Mesendoderm (in vitro differentiated cells): ENCODE measurements around the gene EEF1AKMT1.

Experiments
- DNase-seq: peaks from one replicate; pipeline ENCODE4 v3.0.0; 2013
- H2AK5ac ChIP-seq: 2 replicates; pipeline ENCODE4 v1.6.1; 2013; ENCODE audit warnings: low read length, inconsistent platforms
- H2BK120ac ChIP-seq: 2 replicates; pipeline ENCODE4 v1.6.1; 2013; ENCODE audit warnings: low read depth, mild to moderate bottlenecking, low read length, moderate library complexity, mixed read lengths
- H2BK15ac ChIP-seq: replicated peaks from 2 replicates; pipeline ENCODE4 v1.6.1; 2013; ENCODE audit warnings: low read depth, mild to moderate bottlenecking, moderate library complexity
- H2BK5ac ChIP-seq: 2 replicates; pipeline ENCODE4 v1.6.1; 2013; ENCODE audit warnings: low read length, inconsistent platforms
- H3K18ac ChIP-seq: 2 replicates; pipeline ENCODE4 v1.6.1; 2013; ENCODE audit warnings: mild to moderate bottlenecking, low read length, mixed read lengths
- H3K23ac ChIP-seq: one replicate; pipeline ENCODE4 v1.6.1; 2013; ENCODE audit warnings: low read length
- H3K27ac ChIP-seq: 2 replicates; pipeline ENCODE4 v1.5.1; 2013; ENCODE audit warnings: low read depth, mild to moderate bottlenecking, inconsistent platforms, low read length, moderate library complexity
- H3K27me3 ChIP-seq: 2 replicates; pipeline ENCODE4 v1.6.1; 2013; ENCODE audit warnings: low read length, control low read depth, mild to moderate bottlenecking, inconsistent platforms; ENCODE audit not compliant: insufficient read depth, poor library complexity
- H3K36me3 ChIP-seq: 2 replicates; pipeline ENCODE4 v1.6.1; 2013; ENCODE audit warnings: low read length, inconsistent platforms; ENCODE audit not compliant: control insufficient read depth, insufficient read depth
- H3K4ac ChIP-seq: one replicate; pipeline ENCODE4 v1.6.1; 2013; ENCODE audit warnings: low read depth, mild to moderate bottlenecking, low read length, moderate library complexity
- H3K4me1 ChIP-seq: 2 replicates; pipeline ENCODE4 v1.6.1; 2013; ENCODE audit warnings: low read depth, low read length, inconsistent platforms; ENCODE audit not compliant: control insufficient read depth
- H3K4me2 ChIP-seq: 2 replicates; pipeline ENCODE4 v1.6.1; 2013; ENCODE audit warnings: low read length
- H3K4me3 ChIP-seq: 2 replicates; pipeline ENCODE4 v1.5.1; 2013; ENCODE audit warnings: mild to moderate bottlenecking, low read length
- H3K56ac ChIP-seq: one replicate; pipeline ENCODE4 v1.6.1; 2013; ENCODE audit warnings: low read length
- H3K79me1 ChIP-seq: 2 replicates; pipeline ENCODE4 v1.6.1; 2013; ENCODE audit warnings: low read length, inconsistent platforms
- H3K79me2 ChIP-seq: 2 replicates; pipeline ENCODE4 v1.6.1; 2013; ENCODE audit warnings: mild to moderate bottlenecking, low read length; ENCODE audit not compliant: control insufficient read depth, insufficient read depth
- H3K9ac ChIP-seq: 2 replicates; pipeline ENCODE4 v1.6.1; 2013; ENCODE audit warnings: low read length, inconsistent platforms
- H4K5ac ChIP-seq: one replicate; pipeline ENCODE4 v1.6.1; 2013; ENCODE audit warnings: low read length
- H4K8ac ChIP-seq: one replicate; pipeline ENCODE4 v1.6.1; 2013; ENCODE audit warnings: low read depth, mild to moderate bottlenecking, control low read depth, low read length, moderate library complexity
- WGBS: extraction: QIAGEN DNeasy Blood & Tissue Kit; methylation state at CpG from one replicate; pipeline ENCODE4 v1.1.7; 2013; ENCODE audit warnings: low lambda C conversion rate, missing lambda C conversion rate; ENCODE audit not compliant: insufficient coverage; ENCODE audit errors: extremely low coverage; 5-methylcytosine and 5-hydroxymethylcytosine counted together

Gene EEF1AKMT1

DNA sequence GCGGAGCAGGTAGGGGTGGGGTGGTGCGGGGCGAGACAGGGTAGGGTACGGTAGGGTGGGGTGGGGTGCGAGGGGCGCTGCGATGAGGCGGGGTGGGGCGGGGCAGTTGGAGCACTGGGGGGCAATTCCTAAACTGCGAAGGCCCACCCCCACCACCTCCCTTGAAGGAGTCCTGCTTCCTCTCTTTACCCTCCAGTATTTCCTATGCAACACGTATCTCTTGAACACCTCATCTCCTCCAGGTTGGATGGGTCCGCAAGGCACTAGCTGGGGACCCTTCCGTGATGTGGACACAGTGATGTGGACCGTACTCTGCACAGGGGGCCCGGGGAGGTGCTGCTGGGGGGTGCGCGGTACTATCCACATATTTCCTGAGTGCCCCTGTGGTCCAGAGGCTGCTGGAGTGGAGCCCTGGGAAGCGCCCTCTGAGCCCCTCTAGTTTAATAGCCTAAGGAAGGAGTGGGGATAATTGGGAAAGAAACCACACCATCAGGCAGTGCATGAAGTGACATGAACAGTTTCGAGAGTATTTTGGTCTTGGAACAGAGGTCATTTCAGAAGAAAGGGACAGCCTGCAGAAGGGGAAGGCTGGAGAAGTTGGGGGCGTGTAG lies 69.2 kb downstream of the EEF1AKMT1 start:
- Histone ChIP-seq H3K23ac (no peak overlapping the region), H3K4me3 (no peak overlapping the region), H3K4me1 (no peaks in the 10 kb centered on the region), H3K79me2 (no peaks in the 10 kb centered on the region), H4K8ac (no peak overlapping the region), H3K4me2 (peak overlapping the region; percentile 4), H3K27me3 (peaks cover 6% of the 10 kb centered on the region), H3K18ac (no peak overlapping the region), H2AK5ac (no peak overlapping the region), H3K79me1 (no peaks in the 10 kb centered on the region), H2BK5ac (no peak overlapping the region), H3K27ac (no peak overlapping the region), H3K4ac (no peak overlapping the region), H4K5ac (no peak overlapping the region), H2BK120ac (no peak overlapping the region), H3K36me3 (no peaks in the 10 kb centered on the region), H3K9ac (no peak overlapping the region), H2BK15ac (no peak overlapping the region), H3K56ac (peak overlapping the region; percentile 9)
- WGBS: no CpG with 5 or more reads among the region's 20 CpGs
- DNase-seq: no peak

DNA sequence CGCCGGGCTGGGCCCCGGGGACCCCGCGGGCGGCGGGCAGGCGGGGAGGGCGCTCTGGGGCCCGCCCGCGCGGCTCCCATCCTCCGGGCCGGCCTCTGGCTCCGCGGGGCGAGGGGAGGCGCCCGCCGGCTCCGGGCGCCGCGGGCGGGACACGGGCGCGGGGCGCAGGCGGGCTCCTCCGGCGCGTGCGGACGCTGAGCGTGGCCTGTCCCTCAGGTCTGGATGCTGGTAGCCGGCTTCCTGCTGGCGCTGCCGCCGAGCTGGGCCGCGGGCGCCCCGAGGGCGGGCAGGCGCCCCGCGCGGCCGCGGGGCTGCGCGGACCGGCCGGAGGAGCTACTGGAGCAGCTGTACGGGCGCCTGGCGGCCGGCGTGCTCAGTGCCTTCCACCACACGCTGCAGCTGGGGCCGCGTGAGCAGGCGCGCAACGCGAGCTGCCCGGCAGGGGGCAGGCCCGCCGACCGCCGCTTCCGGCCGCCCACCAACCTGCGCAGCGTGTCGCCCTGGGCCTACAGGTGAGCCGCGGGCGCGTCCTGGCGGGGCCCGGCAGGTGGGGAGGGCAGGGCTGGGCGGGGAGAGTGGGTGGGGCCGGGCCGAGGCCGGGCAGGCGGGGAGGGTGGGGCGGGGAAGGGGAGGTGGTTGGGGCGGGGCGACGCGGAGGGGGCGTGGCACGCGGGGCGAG lies 69.8 kb downstream of the EEF1AKMT1 start:
- Histone ChIP-seq H3K4ac (no peak overlapping the region), H3K79me2 (no peaks in the 10 kb centered on the region), H3K27ac (no peak overlapping the region), H2BK15ac (no peak overlapping the region), H3K4me2 (peak overlapping the region; percentile 76), H3K9ac (peak overlapping the region; percentile 64), H3K18ac (peak overlapping the region; percentile 69), H3K56ac (peak overlapping the region; percentile 67), H3K23ac (no peak overlapping the region), H3K27me3 (peaks cover 6% of the 10 kb centered on the region), H2BK120ac (no peak overlapping the region), H3K36me3 (no peaks in the 10 kb centered on the region), H4K8ac (no peak overlapping the region), H3K4me3 (peak overlapping the region; percentile 12), H2AK5ac (no peak overlapping the region), H3K79me1 (no peaks in the 10 kb centered on the region), H3K4me1 (no peaks in the 10 kb centered on the region), H2BK5ac (no peak overlapping the region), H4K5ac (no peak overlapping the region)
- DNase-seq: peak; percentile 84
- no CpG with 5 or more reads among the region's 98 CpGs for WGBS

DNA sequence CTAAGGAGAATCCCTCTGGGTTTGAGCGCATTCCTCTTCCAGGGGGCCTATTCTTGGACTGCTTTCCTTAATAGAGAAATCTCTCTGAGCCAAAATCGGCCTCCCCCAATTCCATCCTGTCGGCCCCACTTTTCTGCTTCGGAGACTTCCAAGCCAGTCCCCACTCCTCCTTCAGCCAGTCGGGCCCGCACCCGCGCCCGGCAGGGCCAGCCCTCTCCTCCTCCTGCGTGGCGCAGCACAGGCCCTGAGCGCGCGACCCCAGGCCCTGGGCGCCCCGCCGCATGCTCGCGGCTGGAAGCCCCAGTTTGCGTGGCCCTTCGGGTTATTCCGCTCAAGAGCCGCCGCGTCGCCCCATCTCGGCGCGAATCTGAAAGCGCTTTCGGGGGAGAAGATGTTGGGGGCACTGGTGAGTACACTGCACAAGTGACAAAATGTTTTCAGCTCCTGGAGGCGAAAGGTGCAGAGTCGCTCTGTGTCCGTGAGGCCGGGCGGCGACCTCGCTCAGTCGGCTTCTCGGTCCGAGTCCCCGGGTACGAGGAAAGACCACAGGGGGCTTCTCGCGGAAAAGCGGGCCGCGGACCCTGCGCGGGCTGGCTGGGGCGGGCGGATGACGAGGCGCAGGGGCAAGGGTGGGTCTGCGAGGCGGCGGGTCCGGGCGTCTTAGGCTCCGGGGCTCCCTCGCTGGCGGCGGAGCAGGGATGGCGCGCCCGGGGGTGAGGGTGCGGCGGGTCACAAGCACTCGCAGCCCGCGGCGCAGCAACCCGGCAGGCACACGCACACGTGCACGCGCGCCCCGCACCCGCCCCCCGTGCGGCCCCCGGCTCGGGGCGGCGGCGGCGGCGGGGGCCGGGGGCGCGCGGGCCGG lies 70.6 kb downstream of the EEF1AKMT1 start, which contains the start of gene IL17D:
TSS of gene IL17D (plus strand) at position 785 of the 865 bp plus-strand sequence. CDS start 303 bp downstream, outside the sequence.
- peak within 1 kb of the TSS; percentile 69 for H3K18ac ChIP-seq
- H2BK5ac ChIP-seq: no peak within 1 kb of the TSS
- no CpG with 5 or more reads among the region's 94 CpGs for WGBS
- DNase-seq: no peak
- H3K36me3 ChIP-seq: no peaks in the 10 kb centered on the region
- H3K79me2 ChIP-seq: no peaks in the 10 kb centered on the region
- peaks cover 6% of the 10 kb centered on the region for H3K27me3 ChIP-seq
- no peak within 1 kb of the TSS for H4K8ac ChIP-seq
- H3K56ac ChIP-seq: peak within 1 kb of the TSS; percentile 67
- H2BK15ac ChIP-seq: no peak within 1 kb of the TSS
- no peak within 1 kb of the TSS for H2BK120ac ChIP-seq
- peak within 1 kb of the TSS; percentile 76 for H3K4me2 ChIP-seq
- no peak within 1 kb of the TSS for H3K27ac ChIP-seq
- no peak within 1 kb of the TSS for H2AK5ac ChIP-seq
- H3K9ac ChIP-seq: peak within 1 kb of the TSS; percentile 64
- no peak within 1 kb of the TSS for H3K23ac ChIP-seq
- H3K79me1 ChIP-seq: no peaks in the 10 kb centered on the region
- no peaks in the 10 kb centered on the region for H3K4me1 ChIP-seq
- no peak within 1 kb of the TSS for H3K4ac ChIP-seq
- H4K5ac ChIP-seq: no peak within 1 kb of the TSS
- peak within 1 kb of the TSS; percentile 12 for H3K4me3 ChIP-seq

DNA sequence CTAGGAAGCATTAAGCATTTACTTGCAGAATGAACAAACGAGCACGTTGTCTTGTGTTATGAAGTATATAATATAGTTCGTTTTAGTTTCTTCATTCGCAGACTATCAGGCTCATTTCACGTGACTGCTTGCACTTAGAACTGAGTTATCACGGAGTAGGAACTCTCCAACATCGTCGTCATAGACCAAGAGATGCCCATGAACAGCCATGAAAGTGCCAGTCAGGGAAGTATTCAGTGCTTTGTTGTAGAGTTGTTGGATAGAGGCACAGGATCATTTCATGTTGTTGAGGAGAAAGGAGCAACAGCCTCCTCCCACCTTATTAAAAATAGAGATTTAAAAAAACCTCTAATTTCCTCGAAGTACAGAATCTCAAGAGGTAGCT lies 71.2 kb downstream of the EEF1AKMT1 start:
- H3K23ac ChIP-seq: no peak overlapping the region
- no peak overlapping the region for H4K8ac ChIP-seq
- no peak overlapping the region for H3K4me2 ChIP-seq
- H3K9ac ChIP-seq: no peak overlapping the region
- H3K56ac ChIP-seq: no peak overlapping the region
- H3K27me3 ChIP-seq: peaks cover 6% of the 10 kb centered on the region
- H3K4me3 ChIP-seq: no peak overlapping the region
- H3K79me2 ChIP-seq: no peaks in the 10 kb centered on the region
- H3K4me1 ChIP-seq: no peaks in the 10 kb centered on the region
- H2BK15ac ChIP-seq: no peak overlapping the region
- H3K27ac ChIP-seq: no peak overlapping the region
- H2BK120ac ChIP-seq: no peak overlapping the region
- no peak overlapping the region for H2BK5ac ChIP-seq
- no peak for DNase-seq
- H3K36me3 ChIP-seq: no peaks in the 10 kb centered on the region
- H3K18ac ChIP-seq: no peak overlapping the region
- WGBS: no CpG with 5 or more reads among the region's 9 CpGs
- H3K79me1 ChIP-seq: no peaks in the 10 kb centered on the region
- no peak overlapping the region for H4K5ac ChIP-seq
- H2AK5ac ChIP-seq: no peak overlapping the region
- no peak overlapping the region for H3K4ac ChIP-seq

DNA sequence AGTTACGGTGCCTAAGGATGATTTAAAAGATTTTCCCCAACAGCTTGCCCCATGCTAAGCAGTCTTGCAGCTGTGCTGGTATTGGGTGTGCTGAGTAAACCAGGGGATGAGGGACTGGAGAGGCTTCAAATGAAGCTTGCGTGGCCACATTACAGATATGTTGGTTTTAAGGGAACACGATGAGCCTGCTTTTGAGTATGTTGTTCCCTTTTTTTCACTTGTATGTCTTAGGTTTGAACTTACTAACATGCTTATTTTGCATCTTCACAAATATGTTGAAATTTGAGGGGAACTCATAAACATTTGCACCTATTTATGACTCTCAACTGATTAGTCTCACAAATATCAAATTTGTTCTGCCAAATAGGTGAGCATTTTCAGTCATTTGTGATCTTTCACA lies 72.3 kb downstream of the EEF1AKMT1 start:
- Histone ChIP-seq H2BK120ac (no peak overlapping the region), H3K79me1 (no peaks in the 10 kb centered on the region), H3K23ac (no peak overlapping the region), H3K56ac (no peak overlapping the region), H2BK15ac (no peak overlapping the region), H3K4me3 (no peak overlapping the region), H2AK5ac (no peak overlapping the region), H3K4me2 (no peak overlapping the region), H3K9ac (no peak overlapping the region), H2BK5ac (no peak overlapping the region), H3K27me3 (peaks cover 6% of the 10 kb centered on the region), H4K5ac (no peak overlapping the region), H4K8ac (no peak overlapping the region), H3K27ac (no peak overlapping the region), H3K36me3 (no peaks in the 10 kb centered on the region), H3K4me1 (no peaks in the 10 kb centered on the region), H3K4ac (no peak overlapping the region), H3K79me2 (no peaks in the 10 kb centered on the region), H3K18ac (no peak overlapping the region)
- WGBS: no CpG with 5 or more reads among the region's 3 CpGs
- DNase-seq: no peak
